HG02623 (cell line): Measurements from ENCODE around the gene ADAMTS13.
A peak's percentile ranks its signal among the peaks of the same experiment; 100 is the strongest.
"Not testable (repeated sequence)": the region's sequence is repeated elsewhere in the genome, so short reads cannot be mapped to it uniquely, and the experiment has no call there.

Source experiments
- ATAC-seq: cut with Tn5 transposase; IDR thresholded peaks from one replicate; pipeline ENCODE4 v1.9.1; 2021; ENCODE audit warnings: moderate library complexity; ENCODE audit not compliant: unreplicated experiment

Gene ADAMTS13

DNA sequence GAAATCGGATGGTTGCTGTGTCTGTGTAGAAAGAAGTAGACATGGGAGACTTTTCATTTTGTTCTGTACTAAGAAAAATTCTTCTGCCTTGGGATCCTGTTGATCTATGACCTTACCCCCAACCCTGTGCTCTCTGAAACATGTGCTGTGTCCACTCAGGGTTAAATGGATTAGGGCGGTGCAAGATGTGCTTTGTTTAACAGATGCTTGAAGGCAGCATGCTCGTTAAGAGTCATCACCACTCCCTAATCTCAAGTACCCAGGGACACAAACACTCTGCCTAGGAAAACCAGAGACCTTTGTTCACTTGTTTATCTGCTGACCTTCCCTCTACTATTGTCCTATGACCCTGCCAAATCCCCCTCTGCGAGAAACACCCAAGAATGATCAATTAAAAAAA lies 30.7 kb upstream of the ADAMTS13 start:
- ATAC-seq, result not testable (repeated sequence)

DNA sequence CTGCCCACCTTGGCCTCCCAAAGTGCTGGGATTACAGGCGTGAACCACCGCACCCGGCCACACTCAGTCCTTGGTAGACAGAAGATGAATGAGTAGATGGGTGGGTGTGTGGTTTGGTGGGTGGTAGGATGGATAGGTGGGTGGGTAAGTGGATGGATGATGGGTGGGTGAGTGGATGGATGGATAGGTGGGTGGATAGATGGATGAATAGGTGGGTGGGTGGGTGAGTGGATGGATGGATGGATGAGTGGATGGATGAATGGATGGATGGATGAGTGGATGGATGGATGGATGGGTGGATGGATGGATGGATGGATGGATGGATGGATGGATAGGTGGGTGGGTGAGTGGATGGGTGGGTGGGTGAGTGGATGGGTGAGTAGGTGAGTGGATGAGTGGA lies 29.9 kb upstream of the ADAMTS13 start:
- not testable (repeated sequence) for ATAC-seq

DNA sequence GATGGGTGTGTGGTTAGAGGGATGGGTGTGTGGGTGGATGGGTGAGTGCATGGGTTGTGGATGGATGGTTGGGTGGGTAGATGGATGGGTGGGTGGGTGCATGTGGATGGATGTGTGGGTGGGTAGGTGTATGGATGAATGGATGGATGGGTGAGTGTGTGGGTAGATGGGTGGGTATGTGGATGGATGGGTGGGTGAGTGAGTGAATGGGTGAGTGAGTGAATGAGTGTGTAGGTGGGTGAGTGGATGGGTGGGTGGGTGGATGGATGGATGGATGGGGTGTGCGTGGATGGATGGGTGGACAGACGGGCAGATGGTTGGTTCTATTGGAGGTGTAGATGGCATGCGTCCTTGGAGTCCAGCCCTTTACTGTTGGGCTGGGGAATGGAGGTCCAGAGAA lies 28.8 kb upstream of the ADAMTS13 start:
- ATAC-seq, result no peak

DNA sequence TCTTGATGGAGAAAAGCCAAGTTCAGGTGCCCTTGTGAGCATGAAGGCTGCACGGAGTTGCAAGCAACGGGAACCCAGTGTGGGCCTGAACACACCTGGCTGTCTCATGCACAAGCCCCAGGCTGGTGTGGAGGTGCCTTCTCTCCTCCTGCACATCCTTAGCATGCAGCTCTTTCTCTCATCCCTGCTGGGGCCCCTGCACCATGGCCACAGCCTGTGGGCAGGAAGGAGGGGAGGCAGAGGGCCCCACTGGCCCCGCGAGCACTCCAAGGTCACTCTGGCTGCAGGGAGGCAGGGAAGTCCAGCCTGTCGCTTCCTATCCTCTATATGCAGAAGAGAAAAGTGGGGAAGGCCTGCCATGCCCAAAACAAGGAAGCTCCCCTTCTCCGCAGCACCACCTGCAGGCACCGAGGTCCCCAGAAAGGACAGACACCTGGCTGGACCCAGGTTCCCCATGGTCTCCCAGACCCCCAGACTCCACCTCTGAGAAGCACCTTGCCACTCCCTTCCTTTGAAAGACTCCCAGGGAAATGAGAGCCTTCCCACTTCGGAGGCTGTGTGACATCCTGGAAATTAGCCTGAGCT lies 27.4 kb upstream of the ADAMTS13 start:
- no peak for ATAC-seq

DNA sequence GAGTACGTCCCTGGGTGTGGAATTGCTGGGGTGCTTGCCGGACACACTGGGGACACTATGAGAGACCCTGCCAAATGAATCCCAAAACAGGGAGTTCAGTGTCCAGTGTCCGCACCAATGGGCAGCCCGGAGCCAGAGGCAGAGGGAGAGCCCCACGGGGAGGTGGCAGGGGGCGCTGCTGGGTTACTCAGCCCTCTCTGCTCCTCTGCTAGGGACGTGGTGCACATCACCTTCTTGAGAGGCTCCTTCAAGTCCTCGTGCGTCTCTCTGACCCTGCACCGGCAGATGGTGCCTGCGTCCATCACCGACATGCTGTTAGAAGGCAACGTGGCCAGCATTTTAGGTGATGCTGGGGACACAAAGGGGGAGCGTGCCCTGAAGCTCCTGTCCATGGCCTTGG lies 25.2 kb upstream of the ADAMTS13 start:
- ATAC-seq, result no peak

DNA sequence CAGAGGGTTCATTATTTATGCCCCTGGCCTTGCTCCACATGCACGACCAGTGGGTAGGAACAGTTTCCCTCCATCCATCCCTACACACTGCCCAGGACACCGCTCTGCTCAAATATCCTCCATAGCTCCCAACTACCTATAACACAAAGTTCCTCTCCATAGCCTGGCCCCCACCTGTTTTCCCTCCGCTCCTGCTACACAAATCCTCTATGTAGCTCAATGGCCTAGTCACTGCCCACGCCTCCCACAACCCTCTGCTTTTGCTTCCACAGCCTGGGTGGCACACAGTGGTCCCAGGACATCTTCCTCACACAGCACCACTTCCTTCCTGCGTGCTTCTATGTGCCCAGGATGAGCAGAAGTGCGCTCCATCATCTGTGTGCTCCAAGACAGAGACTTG lies 24.8 kb upstream of the ADAMTS13 start:
- ATAC-seq, result no peak

DNA sequence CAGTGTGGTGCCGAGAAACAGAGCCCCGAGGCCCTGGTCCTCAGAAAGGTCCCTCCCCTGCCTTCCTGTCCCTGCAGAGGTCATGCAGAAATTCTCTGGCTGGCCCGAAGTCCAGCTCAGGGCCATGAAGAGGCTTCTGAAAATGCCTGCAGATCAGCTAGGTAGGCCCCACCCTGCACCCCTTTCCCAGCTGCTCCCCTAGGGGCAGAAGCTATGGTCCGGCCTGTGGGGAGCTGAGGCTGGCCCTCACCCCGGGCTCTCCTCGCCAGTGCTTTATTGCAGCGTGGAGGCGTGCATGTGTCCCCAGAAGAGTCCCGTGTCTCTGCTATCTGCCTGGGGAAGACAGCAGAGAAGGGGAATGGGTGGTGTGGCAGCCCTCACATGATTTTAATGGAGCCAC lies 24.3 kb upstream of the ADAMTS13 start:
- no peak for ATAC-seq

DNA sequence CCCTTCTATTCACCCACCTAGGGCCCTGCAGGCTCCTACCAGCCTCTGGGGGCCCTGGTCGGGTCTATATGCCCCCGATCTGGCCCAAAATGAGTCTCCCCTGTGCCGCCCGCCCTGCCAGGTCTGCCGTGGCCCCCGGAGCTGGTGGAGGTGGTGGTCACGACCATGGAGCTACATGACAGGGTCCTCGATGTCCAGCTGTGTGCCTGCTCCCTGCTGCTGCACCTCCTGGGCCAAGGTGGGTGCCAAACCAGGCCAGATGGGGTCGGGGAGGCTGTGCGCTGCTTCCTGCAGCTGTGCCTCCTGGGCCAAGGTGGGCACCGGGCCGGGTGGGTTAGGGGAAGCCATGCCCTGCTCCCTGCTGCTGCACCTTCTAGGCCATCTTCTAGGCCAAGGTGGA lies 21.9 kb upstream of the ADAMTS13 start:
- ATAC-seq, result no peak

DNA sequence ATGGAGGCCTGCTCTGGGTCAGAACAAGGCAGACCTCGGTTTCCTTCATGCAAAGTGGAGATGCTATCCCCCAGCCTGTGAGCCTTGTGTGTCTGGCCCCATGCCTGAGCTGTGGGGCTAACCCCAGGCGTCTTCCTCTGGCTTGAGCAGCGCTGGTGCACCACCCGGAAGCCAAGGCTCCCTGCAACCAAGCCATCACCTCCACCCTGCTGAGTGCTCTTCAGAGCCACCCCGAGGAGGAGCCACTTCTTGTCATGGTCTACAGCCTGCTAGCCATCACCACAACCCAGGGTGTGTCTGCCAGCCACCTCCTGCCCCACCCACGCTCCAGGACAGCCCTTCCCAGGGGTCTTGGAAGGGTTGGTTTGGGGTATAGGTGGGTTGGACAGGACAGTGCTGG lies 20.6 kb upstream of the ADAMTS13 start:
- no peak for ATAC-seq

DNA sequence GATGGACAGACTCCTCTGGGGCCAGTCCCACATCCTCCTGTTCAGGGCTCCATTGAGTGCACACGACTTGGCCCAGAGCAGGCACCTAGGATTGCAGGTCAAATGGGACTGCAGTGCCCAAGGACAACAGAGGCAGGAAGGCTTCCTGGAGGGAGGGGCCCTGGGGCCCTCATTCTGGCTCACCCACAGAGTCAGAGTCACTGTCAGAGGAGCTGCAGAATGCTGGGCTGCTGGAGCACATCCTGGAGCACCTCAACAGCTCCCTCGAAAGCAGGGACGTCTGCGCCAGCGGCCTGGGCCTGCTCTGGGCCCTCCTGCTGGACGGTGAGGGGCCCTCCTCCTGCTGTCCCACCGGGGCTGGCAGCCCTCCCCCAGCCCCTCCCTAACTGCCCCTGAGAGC lies 19.5 kb upstream of the ADAMTS13 start:
- no peak for ATAC-seq

DNA sequence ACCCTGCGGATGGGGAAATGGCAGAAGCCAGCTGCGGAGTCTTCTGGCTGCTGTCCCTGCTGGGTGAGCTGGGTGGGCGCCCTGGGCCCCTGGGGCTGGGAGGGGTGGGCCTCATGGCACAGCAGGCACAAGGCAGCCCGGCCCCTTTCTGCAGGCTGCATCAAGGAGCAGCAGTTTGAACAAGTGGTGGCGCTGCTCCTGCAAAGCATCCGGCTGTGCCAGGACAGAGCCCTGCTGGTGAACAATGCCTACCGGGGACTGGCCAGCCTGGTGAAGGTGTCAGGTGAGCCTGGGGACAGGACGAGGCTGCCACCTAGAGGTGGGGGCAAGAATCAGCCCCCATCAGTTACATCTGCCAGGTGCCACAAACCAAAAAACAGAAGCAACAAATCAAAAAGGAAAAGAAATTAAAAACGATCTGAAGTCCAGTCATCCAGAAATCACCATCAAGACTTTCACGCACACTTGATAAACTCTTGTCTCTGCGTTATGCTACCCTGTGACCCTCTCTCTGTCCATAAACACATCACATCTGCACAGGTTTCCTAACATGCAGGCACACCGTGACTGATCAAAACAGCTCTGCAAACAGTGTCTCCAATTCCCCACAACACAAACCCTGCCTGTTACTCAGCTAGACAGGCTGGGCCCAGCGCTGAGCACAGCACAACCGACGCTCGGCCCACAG lies 18.3 kb upstream of the ADAMTS13 start:
- no peak for ATAC-seq

DNA sequence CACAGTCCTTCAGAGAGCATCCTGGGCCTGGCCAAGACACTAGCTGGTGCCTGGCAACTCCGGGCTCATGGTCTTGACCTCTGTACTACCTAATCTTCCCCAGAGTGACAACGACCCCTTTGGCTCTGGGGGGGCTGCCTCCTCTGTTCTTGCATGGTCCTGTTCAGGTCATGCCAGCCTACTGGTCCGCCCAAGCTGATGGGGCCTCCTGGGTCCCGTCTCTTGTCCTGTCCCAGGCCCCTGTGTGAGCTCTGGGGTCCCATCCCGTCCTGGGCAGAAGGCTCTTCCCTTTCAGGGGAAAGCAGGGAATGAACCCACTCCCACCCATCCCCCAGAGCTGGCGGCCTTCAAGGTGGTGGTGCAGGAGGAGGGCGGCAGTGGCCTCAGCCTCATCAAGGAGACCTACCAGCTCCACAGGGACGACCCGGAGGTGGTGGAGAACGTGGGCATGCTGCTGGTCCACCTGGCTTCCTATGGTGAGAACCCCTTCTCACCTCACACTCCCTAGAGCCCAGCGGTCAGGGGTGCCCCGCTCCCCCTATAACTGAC lies 17.6 kb upstream of the ADAMTS13 start:
- ATAC-seq, result no peak

DNA sequence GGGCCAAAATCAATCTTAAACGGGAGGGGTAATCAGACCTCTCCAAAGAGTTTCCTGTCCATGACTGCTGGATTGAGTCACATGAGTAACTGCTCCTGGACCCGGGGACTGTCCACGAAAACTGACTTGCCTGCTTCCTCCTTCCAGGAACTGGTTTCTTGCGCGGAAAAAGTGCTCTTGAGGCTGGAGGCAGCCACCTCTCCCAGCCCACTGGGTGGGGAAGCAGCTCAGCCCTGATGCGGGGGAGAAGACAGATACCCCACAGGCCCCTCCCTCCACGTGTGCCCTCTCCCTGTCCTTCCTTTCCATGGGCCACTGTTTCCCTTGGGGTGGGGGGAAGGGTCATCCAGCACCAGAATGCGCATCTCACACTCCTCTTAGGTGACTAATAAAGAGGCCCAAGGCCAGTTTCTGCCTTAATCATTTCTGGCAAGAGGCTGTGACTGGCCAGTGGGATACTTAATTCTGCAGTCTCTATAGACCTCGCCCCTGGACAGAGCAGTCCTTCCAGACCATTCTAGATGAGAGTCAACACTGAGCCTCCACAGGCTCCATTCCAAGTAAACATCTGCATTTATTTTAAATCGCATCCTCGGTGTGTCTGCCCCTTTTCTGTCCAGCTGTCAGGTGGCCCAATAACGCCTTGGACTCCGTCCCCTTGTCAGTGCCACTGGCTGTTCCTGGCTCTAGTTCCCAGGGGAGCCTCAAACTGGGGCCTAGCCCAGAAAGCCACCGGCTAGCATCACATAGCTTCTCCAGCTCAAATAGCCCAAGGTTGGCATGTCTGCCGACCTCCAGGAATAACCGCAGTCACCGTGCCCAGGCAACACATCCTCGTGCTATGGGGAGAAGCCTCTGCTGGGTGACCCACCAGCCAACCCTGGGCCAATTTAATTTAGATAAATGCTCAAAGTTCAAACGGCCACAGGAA lies 16.4 kb upstream of the ADAMTS13 start:
- no peak for ATAC-seq

DNA sequence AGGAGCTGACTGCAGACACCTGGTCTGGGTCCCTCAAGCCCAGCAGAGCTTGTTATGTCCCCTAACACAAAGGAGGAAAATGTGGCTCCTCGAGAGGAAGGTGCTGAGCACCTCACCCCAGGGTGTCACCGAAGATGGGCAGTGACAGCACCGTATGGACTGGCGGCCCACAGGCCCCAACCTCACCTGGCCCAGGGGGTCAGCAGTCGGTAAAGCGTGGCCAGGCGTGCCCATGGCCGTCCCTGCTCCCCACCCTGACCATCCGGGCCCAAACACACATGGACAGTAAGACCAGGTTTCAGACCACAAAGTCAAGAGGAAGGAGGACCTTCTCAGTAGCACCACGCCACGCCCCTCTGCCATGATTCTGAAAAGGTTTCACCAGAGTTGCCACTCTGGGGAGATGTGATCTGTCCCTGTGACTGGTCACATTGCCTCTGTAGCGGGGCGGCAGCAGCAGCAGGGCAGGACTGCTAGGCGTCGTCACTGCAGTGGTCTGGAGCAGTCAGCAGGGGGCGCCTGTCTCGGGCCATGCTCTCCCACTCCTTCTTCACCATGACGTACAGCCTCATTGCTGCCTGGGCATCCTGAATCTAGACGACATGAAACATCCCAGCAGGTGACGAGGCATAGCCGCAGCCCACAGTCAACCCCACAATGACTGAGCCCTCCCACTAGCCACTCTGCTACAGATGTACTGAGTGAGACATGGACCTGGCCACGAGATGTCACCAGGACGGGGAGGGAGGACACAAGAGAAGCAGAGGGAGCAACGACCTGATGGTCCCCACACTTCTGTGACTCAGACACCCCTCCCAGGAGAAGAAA lies 15.5 kb upstream of the ADAMTS13 start:
- ATAC-seq, result no peak

DNA sequence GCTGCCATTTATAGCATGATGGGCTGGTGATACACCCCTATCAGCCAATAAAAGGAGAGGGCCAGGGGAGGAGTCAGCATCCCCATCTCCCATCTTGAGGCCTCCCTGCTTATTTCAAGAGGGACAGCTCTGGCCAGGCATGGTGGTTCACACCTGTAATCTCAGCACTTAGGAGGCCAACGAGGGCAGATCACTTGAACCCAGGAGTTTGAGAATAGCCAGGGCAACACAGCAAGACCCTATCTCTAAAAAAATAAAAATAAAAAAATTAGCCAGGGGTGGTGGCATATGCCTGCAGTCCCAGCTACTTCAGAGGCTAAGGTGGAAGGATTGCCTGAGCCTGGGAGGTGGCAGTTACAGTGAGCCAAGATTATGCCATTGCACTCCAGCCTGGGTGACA lies 14.1 kb upstream of the ADAMTS13 start:
- ATAC-seq, result no peak

DNA sequence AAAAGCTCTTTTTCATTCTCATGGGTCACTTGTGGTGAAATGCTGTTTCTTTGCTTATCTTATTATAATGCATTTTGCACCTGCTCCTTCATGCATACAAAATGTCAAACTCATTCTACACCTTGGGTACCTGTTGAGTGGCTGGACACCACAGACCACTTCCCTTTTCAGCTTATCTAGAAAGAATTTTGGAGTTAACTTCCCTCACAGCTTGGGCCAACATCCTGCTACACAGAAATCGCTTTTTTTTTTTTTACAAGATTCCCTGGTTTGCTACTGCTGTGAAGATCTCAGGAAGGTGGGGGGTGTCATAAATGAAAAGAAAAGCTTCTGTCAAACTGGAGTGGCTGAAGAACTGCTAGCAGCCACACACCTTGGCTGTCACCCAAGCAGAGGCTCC lies 7.0 kb upstream of the ADAMTS13 start:
- ATAC-seq, result no peak

DNA sequence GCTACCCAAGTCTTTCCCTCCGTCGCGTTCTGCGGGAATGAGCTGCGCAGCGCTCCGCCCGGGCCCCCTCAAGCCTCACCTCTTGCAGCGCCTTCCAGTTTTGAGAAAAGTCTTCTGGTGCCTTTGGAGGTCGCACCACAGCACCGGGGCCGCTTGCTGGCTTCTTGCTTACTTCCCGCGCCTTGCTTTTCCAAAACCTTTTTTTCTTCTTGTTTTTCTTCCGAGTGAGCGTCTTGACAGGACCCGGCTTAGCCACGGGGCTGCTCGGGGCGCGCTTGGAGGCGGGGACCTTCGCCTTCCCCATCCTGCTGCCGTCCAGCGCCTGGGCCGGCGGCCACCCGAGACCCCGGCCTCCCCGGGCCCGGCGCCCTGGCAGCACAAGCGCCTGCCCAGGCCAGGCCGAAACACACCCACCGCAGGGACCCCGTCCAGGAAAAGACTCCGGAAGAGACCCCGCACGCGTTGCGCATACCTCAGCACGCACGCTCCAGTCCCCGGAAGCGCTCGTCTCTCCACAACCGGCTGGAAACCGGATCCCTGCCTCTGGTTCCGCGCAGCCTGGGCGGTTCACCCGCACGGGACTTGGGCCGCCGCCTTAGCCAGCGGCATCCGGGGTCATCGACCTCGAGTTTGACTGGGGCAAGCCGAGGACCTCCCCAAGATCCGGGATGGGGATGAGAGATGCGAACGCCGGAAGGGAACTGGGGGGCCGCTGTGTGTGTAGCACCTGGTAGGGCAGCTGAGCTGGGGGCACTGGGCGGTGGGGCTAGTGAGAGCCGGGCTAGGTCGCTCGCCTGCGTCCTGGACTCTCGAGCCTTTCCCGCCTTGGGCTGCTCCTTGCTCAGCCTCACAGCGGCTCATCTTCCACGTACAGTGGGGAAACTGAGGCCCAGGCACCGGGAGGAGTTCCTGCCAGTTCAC lies 4.4 kb upstream of the ADAMTS13 start, which contains the start of gene REXO4:
Gene REXO4 (minus strand): TSS at position 470 of the 921 bp plus-strand sequence. CDS start 166 bp downstream, at position 304.
- peak; percentile 57 for ATAC-seq

DNA sequence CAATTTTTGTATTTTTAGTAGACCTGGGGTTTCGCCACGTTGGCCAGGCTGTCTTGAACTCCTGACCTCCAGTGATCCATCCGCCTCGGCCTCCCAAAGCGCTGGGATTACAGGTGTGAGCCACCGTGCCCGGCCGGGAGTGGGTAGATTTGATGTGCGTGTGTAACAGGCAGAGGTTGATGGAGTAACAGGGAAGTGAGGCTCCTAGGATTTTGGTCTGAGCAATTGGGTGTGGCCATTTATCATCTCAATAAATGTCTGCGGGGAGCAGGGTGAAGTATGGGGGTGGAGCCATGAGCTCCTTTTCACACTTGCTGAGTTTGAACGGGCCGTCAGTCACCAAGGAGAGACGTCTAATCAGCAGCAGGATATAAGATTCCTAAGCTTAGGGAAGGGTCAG lies 3.2 kb upstream of the ADAMTS13 start:
- no peak for ATAC-seq

DNA sequence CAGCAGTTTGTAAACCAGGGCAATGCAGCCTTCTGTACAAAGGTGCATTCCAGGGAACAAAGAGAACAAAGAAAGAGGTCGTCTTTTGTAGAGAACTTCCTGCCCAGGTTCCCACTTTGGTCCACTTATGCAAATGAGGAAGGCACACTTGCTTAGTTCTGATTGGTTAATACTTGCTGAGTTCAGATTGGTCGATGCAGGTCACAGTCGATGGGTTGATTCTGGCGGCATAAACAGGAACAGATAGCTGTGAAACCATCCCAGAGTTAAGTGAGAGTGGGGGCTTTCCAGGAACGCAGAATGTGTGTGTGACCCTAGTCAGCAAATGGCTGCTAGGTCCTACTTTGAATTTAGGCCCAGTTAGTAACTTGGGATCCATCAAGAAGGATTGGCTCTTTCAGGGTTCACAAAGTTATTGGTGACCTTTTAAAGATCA lies 1.8 kb upstream of the ADAMTS13 start:
- ATAC-seq, result no peak

DNA sequence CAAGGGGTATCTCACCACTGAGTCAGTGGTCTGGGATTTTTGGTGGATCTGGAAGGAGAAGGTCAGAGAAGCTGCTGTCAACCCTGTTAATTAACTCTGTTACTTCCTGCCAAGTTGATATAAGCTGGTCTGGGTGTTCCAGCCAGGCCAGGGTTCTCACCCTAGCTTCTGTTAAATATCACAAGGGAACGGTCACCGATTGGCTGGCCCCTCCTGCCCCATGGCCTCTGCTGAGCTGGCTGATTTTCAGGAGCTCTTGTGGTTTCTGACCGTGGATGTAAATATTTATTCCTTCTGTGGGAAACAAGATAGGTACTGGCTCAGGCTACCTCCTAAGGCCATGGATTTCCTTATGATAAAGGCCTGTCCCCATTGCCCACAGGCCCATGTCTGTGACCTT lies 1.0 kb downstream of the ADAMTS13 start:
- ATAC-seq, result no peak
